ENCODE results near the gene ABCA2. TPM values are rescaled to one million over a fixed set of nuclear protein-coding genes. Genes with fewer than 3 reads are reported as not detected.

Gene ABCA2
- total RNA-seq, 1 experiment from 2014 or later = 27.0 TPM

- H3K4me1 ChIP-seq (ENCODE audit: control insufficient read depth, insufficient read depth, low read length) = no peaks in the 10 kb centered on the region
- ATAC-seq = peak; percentile 25
- in situ Hi-C loops (cut with HindIII; ENCODE audit: low pct_unique_long_range_greater_than_20kb, low sequenced_read_pairs) (no loop called here), intact Hi-C loops (cut with micrococcal nuclease; ENCODE audit: unreplicated experiment) (no loop called here)
- H3K9me3 ChIP-seq (ENCODE audit: control insufficient read depth, insufficient read depth, low read depth, low read length) = no peaks in the 10 kb centered on the region
- ChIA-PET POLR2A (no interaction called here), CTCF (interaction anchor here (1.2 kb wide), 1 partner anchor 9 kb away, joined by 5 read pairs; no protein-coding TSS in a partner anchor)
- no peaks in the 10 kb centered on the region for H3K27me3 ChIP-seq (ENCODE audit: control insufficient read depth, insufficient read depth, low read length)
- BruUV-seq (replicated peaks) = no TSS peak
- no peak for TF ChIP-seq POLR2AphosphoS5 (IDR thresholded peaks at IDR 0.05; ENCODE audit: low read depth, low read length)
- TF ChIP-seq, protein P1, sequence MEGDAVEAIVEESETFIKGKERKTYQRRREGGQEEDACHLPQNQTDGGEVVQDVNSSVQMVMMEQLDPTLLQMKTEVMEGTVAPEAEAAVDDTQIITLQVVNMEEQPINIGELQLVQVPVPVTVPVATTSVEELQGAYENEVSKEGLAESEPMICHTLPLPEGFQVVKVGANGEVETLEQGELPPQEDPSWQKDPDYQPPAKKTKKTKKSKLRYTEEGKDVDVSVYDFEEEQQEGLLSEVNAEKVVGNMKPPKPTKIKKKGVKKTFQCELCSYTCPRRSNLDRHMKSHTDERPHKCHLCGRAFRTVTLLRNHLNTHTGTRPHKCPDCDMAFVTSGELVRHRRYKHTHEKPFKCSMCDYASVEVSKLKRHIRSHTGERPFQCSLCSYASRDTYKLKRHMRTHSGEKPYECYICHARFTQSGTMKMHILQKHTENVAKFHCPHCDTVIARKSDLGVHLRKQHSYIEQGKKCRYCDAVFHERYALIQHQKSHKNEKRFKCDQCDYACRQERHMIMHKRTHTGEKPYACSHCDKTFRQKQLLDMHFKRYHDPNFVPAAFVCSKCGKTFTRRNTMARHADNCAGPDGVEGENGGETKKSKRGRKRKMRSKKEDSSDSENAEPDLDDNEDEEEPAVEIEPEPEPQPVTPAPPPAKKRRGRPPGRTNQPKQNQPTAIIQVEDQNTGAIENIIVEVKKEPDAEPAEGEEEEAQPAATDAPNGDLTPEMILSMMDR (IDR thresholded peaks at IDR 0.05) = no peak
- no peak for TF ChIP-seq SIN3A (IDR thresholded peaks at IDR 0.05; ENCODE audit: borderline replicate concordance, insufficient read depth, low read depth, low read length)
- TF ChIP-seq, protein P2, sequence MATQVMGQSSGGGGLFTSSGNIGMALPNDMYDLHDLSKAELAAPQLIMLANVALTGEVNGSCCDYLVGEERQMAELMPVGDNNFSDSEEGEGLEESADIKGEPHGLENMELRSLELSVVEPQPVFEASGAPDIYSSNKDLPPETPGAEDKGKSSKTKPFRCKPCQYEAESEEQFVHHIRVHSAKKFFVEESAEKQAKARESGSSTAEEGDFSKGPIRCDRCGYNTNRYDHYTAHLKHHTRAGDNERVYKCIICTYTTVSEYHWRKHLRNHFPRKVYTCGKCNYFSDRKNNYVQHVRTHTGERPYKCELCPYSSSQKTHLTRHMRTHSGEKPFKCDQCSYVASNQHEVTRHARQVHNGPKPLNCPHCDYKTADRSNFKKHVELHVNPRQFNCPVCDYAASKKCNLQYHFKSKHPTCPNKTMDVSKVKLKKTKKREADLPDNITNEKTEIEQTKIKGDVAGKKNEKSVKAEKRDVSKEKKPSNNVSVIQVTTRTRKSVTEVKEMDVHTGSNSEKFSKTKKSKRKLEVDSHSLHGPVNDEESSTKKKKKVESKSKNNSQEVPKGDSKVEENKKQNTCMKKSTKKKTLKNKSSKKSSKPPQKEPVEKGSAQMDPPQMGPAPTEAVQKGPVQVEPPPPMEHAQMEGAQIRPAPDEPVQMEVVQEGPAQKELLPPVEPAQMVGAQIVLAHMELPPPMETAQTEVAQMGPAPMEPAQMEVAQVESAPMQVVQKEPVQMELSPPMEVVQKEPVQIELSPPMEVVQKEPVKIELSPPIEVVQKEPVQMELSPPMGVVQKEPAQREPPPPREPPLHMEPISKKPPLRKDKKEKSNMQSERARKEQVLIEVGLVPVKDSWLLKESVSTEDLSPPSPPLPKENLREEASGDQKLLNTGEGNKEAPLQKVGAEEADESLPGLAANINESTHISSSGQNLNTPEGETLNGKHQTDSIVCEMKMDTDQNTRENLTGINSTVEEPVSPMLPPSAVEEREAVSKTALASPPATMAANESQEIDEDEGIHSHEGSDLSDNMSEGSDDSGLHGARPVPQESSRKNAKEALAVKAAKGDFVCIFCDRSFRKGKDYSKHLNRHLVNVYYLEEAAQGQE (IDR thresholded peaks at IDR 0.05; ENCODE audit: insufficient read depth in 1 of 2, low read depth in 2 of 2, low read length in 1 of 2) = no peak
- no peak for TF ChIP-seq TCF7L2 (IDR thresholded peaks at IDR 0.05; ENCODE audit: low read depth, low read length)
- no peak for DNase-seq (ENCODE audit: low read depth, low spot score)
- H3K36me3 ChIP-seq (ENCODE audit: control insufficient read depth, insufficient read depth, low read length) = no peaks in the 10 kb centered on the region; the same call in 1 of the 2 replicates
- H3K27ac ChIP-seq (ENCODE audit: low read length) = peak overlapping the region; percentile 59; the same call in 1 of the 2 replicates
- peak overlapping the region; percentile 29 to 34 for H3K4me3 ChIP-seq (ENCODE audit: low read depth in 2 of 2, low read length in 2 of 2)
These were observed 48.6 kb upstream of the ABCA2 start for GRCh38 chr9:137076636-137077009.

DNA sequence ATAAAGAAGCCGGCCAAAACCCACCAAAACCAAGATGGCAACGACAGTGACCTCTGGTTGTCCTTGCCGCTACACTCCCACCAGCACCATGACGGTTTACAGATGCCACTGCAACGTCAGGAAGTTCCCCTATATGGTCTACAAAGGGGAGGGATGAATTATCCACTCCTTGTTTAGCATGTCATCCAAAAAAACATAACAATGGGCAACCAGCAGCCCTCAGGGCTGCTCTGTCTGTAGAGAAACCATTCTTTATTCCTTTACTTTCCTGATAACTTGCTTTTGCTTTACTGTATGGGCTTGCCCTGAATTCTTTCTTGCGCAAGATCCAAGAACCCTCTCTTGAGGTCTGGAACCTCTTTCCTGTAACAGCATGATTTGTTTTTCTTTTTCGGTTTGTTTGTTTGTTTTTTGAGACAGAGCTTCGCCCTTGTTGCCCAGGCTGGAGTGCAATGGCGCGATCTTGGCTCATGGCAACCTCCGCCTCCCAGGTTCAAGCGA, 47.3 kb upstream of the ABCA2 start:
- CTCF ChIA-PET = no interaction called here

More for the DNA sequence above, 47.3 kb upstream of the ABCA2 start:
- no peaks in the 10 kb centered on the region for H3K27me3 ChIP-seq (ENCODE audit: control insufficient read depth, insufficient read depth, low read length)
- H3K4me1 ChIP-seq (ENCODE audit: control insufficient read depth, insufficient read depth, low read length) = no peaks in the 10 kb centered on the region
- in situ Hi-C loops (cut with HindIII; ENCODE audit: low pct_unique_long_range_greater_than_20kb, low sequenced_read_pairs) (no loop called here), intact Hi-C loops (cut with micrococcal nuclease; ENCODE audit: unreplicated experiment) (no loop called here)
- BruUV-seq (replicated peaks) = no TSS peak
- H3K9me3 ChIP-seq (ENCODE audit: control insufficient read depth, insufficient read depth, low read depth, low read length) = no peaks in the 10 kb centered on the region
- TF ChIP-seq SIN3A (IDR thresholded peaks at IDR 0.05; ENCODE audit: borderline replicate concordance, insufficient read depth, low read depth, low read length) (no peak), TCF7L2 (IDR thresholded peaks at IDR 0.05; ENCODE audit: low read depth, low read length) (no peak)
- TF ChIP-seq, protein P2 (IDR thresholded peaks at IDR 0.05; ENCODE audit: insufficient read depth in 1 of 2, low read depth in 2 of 2, low read length in 1 of 2) = no peak
- no peak overlapping the region for H3K27ac ChIP-seq (ENCODE audit: low read length)
- no peak for DNase-seq (ENCODE audit: low read depth, low spot score)
- no peak overlapping the region for H3K4me3 ChIP-seq (ENCODE audit: low read depth in 2 of 2, low read length in 2 of 2)
- ATAC-seq = no peak
- no peaks in the 10 kb centered on the region; the same call in 1 of the 2 replicates for H3K36me3 ChIP-seq (ENCODE audit: control insufficient read depth, insufficient read depth, low read length)
- POLR2A ChIA-PET = no interaction called here
